Astrocyte (in vitro differentiated cells and primary cell): ENCODE results near the gene UBL7. TPM values are rescaled to one million over a fixed set of nuclear protein-coding genes. Genes with fewer than 3 reads are reported as not detected.
A peak's percentile ranks its signal among the peaks of the same experiment; 100 is the strongest.

Source experiments
- DNase-seq: peaks from one replicate; pipeline ENCODE4 v3.0.0-alpha.2; 2010; ENCODE audit warnings: low read depth
- FAIRE-seq: peaks from 2 replicates; lab custom pipeline; 2011; peaks lifted over from hg19 to GRCh38; lab: Jason Lieb, UNC
- H2AFZ ChIP-seq: 2 replicates; pipeline ENCODE4 v1.6.0; 2012; ENCODE audit warnings: low read depth, low read length, inconsistent platforms
- H3K27ac ChIP-seq: 2 replicates; pipeline ENCODE4 v1.5.1; 2011; ENCODE audit warnings: low read depth, low read length, inconsistent platforms
- H3K27me3 ChIP-seq: 2 replicates; pipeline ENCODE4 v1.6.0; 2011; ENCODE audit warnings: low read length, inconsistent platforms; ENCODE audit not compliant: insufficient read depth
- H3K36me3 ChIP-seq: 2 replicates; pipeline ENCODE4 v1.5.1; 2011; ENCODE audit warnings: low read length, inconsistent platforms; ENCODE audit not compliant: insufficient read depth
- H3K4me1 ChIP-seq: 2 replicates; pipeline ENCODE4 v1.5.1; 2011; ENCODE audit warnings: low read length, inconsistent platforms; ENCODE audit not compliant: insufficient read depth
- H3K4me2 ChIP-seq: 2 replicates; pipeline ENCODE4 v1.6.0; 2012; ENCODE audit warnings: low read length, inconsistent platforms
- H3K4me3 ChIP-seq: 2 replicates; pipeline ENCODE4 v1.5.1; 2011; ENCODE audit warnings: low read depth, mild to moderate bottlenecking, low read length, inconsistent platforms; ENCODE audit not compliant: insufficient read depth
- H3K79me2 ChIP-seq: 2 replicates; pipeline ENCODE4 v1.6.0; 2012; ENCODE audit warnings: mild to moderate bottlenecking, low read length, inconsistent platforms; ENCODE audit not compliant: insufficient read depth
- H3K9ac ChIP-seq: 2 replicates; pipeline ENCODE4 v1.6.0; 2012; ENCODE audit warnings: mild to moderate bottlenecking, low read length, inconsistent platforms
- H3K9me3 ChIP-seq: 2 replicates; pipeline ENCODE4 v1.5.1; 2012; ENCODE audit warnings: low read depth, mild to moderate bottlenecking, low read length, inconsistent platforms; ENCODE audit not compliant: insufficient read depth
- H4K20me1 ChIP-seq: 2 replicates; pipeline ENCODE4 v1.6.0; 2012; ENCODE audit warnings: low read length, inconsistent platforms; ENCODE audit not compliant: insufficient read depth
- H3K27ac Mint-ChIP-seq: one replicate; pipeline ENCODE4 v1.8.0; 2021; ENCODE audit warnings: mild to moderate bottlenecking, mixed read lengths; ENCODE audit not compliant: unreplicated experiment
- H3K27me3 Mint-ChIP-seq: one replicate; pipeline ENCODE4 v1.8.0; 2021; ENCODE audit warnings: low read depth, mixed read lengths; ENCODE audit not compliant: unreplicated experiment
- H3K36me3 Mint-ChIP-seq: one replicate; pipeline ENCODE4 v1.8.0; 2021; ENCODE audit warnings: low read depth, mixed read lengths; ENCODE audit not compliant: unreplicated experiment
- H3K4me1 Mint-ChIP-seq: one replicate; pipeline ENCODE4 v1.8.0; 2021; ENCODE audit warnings: low read depth, mixed read lengths; ENCODE audit not compliant: unreplicated experiment
- H3K4me3 Mint-ChIP-seq: one replicate; pipeline ENCODE4 v1.8.0; 2021; ENCODE audit warnings: mild to moderate bottlenecking, moderate library complexity, mixed read lengths; ENCODE audit not compliant: unreplicated experiment
- H3K9me3 Mint-ChIP-seq: one replicate; pipeline ENCODE4 v1.8.0; 2021; ENCODE audit warnings: mild to moderate bottlenecking, mixed read lengths; ENCODE audit not compliant: unreplicated experiment
- EZH2 ChIP-seq: IDR thresholded peaks from 2 replicates; pipeline ENCODE4 v1.6.1; 2012; ENCODE audit warnings: mild to moderate bottlenecking, low read length, inconsistent platforms; ENCODE audit not compliant: insufficient read depth
- total RNA-seq: library from RNA; stranded (reverse); gene quantifications from 2 replicates; pipeline ENCODE4 v1.2.1, GENCODE V29; 2021
- TF ChIP-seq, protein P1 (sequence below): IDR thresholded peaks from 2 replicates; pipeline ENCODE4 v1.5.1; 2011; ENCODE audit warnings: low read depth, mild to moderate bottlenecking, inconsistent platforms, low read length, moderate library complexity; ENCODE audit not compliant: insufficient read depth

UBL7 gene
- total RNA-seq, 1 donor from 2014 or later, result 40.9 TPM

DNA sequence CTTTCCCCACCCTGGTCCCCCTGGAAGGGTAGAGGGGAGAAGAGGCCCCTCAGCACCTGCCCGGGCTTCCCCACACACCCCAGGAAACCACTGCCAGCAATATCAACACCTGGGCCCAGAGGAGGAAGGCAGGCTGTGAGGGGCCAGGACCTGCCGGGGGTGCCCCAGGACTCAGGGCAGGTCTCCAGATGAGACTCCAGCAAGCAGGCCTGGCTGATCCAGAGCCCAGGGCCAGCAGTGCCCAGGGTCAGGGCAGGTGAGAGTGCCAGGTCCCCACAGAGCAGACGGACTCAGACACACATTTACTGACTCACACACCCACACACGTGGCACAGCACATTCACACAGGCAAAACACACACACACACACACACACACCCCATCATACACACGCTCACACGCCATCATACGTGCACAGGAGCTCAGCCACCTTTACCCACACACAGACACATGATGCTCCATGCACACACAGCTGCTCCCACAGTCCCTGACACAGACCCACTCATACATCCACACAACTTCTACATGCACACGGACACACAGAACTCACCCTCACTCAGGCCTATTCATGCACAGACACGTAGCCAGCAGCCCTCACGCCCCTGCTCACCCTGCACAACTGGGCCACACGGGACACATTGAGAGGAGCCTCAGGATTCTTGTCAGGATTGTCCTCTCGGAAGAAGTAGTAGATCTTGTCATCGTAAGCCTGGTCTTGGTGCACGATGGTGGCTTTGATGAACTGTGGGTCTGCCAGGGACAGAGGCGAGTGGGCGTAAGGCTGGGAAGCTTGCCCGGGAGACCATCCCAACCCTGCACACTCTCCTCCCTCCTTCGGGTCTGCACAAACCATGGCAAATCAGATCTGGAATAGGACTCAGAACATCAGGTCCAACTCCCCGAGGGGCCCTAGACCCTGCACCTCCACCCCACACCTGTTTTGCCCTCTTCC, 44.7 kb downstream of the UBL7 start:
- peaks cover 5% of the 10 kb centered on the region for H3K27me3 Mint-ChIP-seq
- Histone ChIP-seq H3K27ac (peak overlapping the region; percentile 32), H3K4me1 (peaks cover 64% of the 10 kb centered on the region), H4K20me1 (peaks cover 74% of the 10 kb centered on the region), H3K79me2 (peaks cover 99% of the 10 kb centered on the region), H3K36me3 (peaks cover 48% of the 10 kb centered on the region), H3K4me3 (no peak overlapping the region), H3K9ac (peak overlapping the region; percentile 1), H2AFZ (no peak overlapping the region), H3K9me3 (no peaks in the 10 kb centered on the region), H3K4me2 (peak overlapping the region; percentile 36), H3K27me3 (no peaks in the 10 kb centered on the region)
- no peak overlapping the region for H3K27ac Mint-ChIP-seq
- no peak overlapping the region for H3K4me3 Mint-ChIP-seq
- no peaks in the 10 kb centered on the region for H3K9me3 Mint-ChIP-seq
- H3K36me3 Mint-ChIP-seq, result peaks cover 25% of the 10 kb centered on the region
- FAIRE-seq (no peak), DNase-seq (no peak)
- TF ChIP-seq, protein P1, sequence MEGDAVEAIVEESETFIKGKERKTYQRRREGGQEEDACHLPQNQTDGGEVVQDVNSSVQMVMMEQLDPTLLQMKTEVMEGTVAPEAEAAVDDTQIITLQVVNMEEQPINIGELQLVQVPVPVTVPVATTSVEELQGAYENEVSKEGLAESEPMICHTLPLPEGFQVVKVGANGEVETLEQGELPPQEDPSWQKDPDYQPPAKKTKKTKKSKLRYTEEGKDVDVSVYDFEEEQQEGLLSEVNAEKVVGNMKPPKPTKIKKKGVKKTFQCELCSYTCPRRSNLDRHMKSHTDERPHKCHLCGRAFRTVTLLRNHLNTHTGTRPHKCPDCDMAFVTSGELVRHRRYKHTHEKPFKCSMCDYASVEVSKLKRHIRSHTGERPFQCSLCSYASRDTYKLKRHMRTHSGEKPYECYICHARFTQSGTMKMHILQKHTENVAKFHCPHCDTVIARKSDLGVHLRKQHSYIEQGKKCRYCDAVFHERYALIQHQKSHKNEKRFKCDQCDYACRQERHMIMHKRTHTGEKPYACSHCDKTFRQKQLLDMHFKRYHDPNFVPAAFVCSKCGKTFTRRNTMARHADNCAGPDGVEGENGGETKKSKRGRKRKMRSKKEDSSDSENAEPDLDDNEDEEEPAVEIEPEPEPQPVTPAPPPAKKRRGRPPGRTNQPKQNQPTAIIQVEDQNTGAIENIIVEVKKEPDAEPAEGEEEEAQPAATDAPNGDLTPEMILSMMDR, result no peak
- TF ChIP-seq EZH2, result no peak
- H3K4me1 Mint-ChIP-seq, result peaks cover 21% of the 10 kb centered on the region

DNA sequence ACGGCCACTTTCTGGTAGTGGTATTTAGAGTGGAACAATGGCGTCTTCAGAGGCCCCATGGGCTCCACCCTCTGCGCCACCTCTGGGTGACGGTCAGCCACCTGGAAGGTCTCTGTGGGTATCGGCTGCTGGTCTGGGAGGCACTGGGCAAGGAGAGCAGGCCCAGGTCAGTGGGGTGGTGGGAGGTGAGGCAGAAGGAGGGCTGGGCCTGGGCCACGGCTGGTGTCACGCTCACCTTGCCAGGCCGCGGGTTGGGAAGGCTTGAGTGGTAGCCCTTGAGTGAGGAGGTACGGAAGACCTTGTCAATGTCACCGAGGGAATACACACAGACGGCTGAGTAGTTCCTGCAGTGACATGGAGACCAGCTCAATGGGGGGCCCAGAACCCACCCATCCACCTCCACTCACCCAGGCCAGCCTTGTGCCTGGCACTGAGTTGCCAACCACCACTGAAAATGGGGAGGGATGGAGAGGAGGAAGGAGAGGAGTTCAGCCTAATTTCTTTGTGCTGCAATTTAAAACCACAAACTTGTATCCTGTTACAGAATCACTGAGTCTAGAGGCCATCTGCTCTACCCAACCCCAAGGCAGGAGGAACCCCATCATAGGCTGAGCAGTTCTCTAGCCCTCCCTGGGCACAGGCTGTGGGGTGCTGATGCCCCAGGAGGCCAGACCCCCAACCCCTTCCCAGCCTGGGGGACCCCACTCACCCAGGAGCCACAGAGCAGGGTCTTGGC, 46.2 kb downstream of the UBL7 start:
- H3K4me1 ChIP-seq, result peaks cover 50% of the 10 kb centered on the region
- Mint-ChIP-seq H3K27ac (no peak overlapping the region), H3K27me3 (peaks cover 5% of the 10 kb centered on the region), H3K36me3 (peaks cover 25% of the 10 kb centered on the region), H3K4me1 (peaks cover 7% of the 10 kb centered on the region), H3K4me3 (no peak overlapping the region), H3K9me3 (no peaks in the 10 kb centered on the region)
- H3K9ac ChIP-seq, result no peak overlapping the region
- no peaks in the 10 kb centered on the region for H3K9me3 ChIP-seq
- H2AFZ ChIP-seq, result no peak overlapping the region
- peaks cover 93% of the 10 kb centered on the region for H3K79me2 ChIP-seq
- peaks cover 60% of the 10 kb centered on the region for H4K20me1 ChIP-seq
- H3K27me3 ChIP-seq, result no peaks in the 10 kb centered on the region
- no peak overlapping the region for H3K27ac ChIP-seq
- no peak overlapping the region for H3K4me3 ChIP-seq
- H3K36me3 ChIP-seq, result peaks cover 55% of the 10 kb centered on the region
- FAIRE-seq, result no peak
- DNase-seq, result no peak
- TF ChIP-seq, protein P1, result no peak
- no peak for TF ChIP-seq EZH2
- H3K4me2 ChIP-seq, result no peak overlapping the region
